ENCODE measurements around the gene EGF.

DNA sequence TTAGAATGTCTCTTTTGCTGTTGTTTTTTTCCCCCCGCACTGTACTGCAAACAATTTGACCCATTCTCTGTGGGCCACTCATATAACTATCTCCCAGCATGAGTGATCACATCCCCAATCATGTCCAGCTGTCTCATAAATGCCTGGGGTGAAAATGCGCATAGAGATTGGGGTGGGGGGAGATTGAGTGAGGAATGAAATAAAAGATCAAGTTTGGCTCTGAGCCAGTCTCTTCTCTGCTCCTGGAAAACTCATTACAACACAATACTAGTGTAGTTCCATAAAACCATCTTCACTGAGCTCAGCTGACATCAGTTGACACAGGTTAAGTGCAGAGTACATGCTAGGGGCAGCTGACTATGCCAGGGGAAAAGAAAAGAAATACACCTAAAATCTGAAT is 96.9 kb downstream of the EGF start:
- TF ChIP-seq CTCF (conservative IDR thresholded peaks at IDR 0.05) (no peak), ZFX (IDR thresholded peaks at IDR 0.05) (no peak)

Measured in C4-2B (cell line).